OCI-LY7 (cell line): ENCODE data around the gene TAF3.

Source experiments
- CTCF ChIP-seq: fragments of 200-600 bp; sonication (generic); conservative IDR thresholded peaks from 2 replicates; pipeline ENCODE4 v1.5.1; 2014; ENCODE audit warnings: mild to moderate bottlenecking, antibody characterized with exemption, low read length, moderate library complexity, mixed read lengths
- EZH2phosphoT487 ChIP-seq: fragments of 200-600 bp; sonication (generic); IDR thresholded peaks from 2 replicates; pipeline ENCODE4 v1.6.1; 2018; ENCODE audit warnings: low read depth, borderline replicate concordance, mild to moderate bottlenecking, mixed run types, antibody characterized with exemption, low read length, moderate library complexity, mixed read lengths

GRCh38 chr10:7855205-7855604 lies 36.9 kb downstream of the TAF3 start:
- TF ChIP-seq CTCF = no peak
- TF ChIP-seq EZH2phosphoT487 = no peak
